ENCODE measurements around the gene EFHC2. TPM values are rescaled to one million over a fixed set of nuclear protein-coding genes. Genes with fewer than 3 reads are reported as not detected.

The EFHC2 gene
- total RNA-seq, 4 donors from 2014 or later = 0.11 TPM; not detected in 3

- no peak for ATAC-seq
Measured at GRCh38 chrX:44338361-44338760, 5.1 kb downstream of the EFHC2 start.

GRCh38 chrX:44332437-44332836, 11.0 kb downstream of the EFHC2 start:
- ATAC-seq = no peak
- intact Hi-C loops (cut with DNase I; ENCODE audit: low total_unique reads) = no loop called here
- H3K9me3 ChIP-seq = no peaks in the 10 kb centered on the region
- DNase-seq = no peak
- H3K27me3 ChIP-seq = no peaks in the 10 kb centered on the region
- in situ Hi-C loops (cut with MboI; ENCODE audit: low sequenced_read_pairs in 4 of 4) = no loop called here
- no peak for TF ChIP-seq POLR2A (IDR thresholded peaks at IDR 0.05)
- TF ChIP-seq CTCF (IDR thresholded peaks at IDR 0.05 in 4 of 5, conservative IDR thresholded peaks at IDR 0.05 in 1 of 5) = no peak
- H3K4me1 ChIP-seq = no peaks in the 10 kb centered on the region
- no peak overlapping the region for H3K4me3 ChIP-seq
- no peak overlapping the region for H3K27ac ChIP-seq
- no peaks in the 10 kb centered on the region for H3K36me3 ChIP-seq

More at GRCh38 chrX:44338361-44338760, 5.1 kb downstream of the EFHC2 start:
- Histone ChIP-seq H3K4me1 (no peaks in the 10 kb centered on the region), H3K27me3 (peaks cover 0 to 10% (median under 1%) of the 10 kb centered on the region in 3 donors), H3K9me3 (no peaks in the 10 kb centered on the region), H3K27ac (no peak overlapping the region), H3K36me3 (no peaks in the 10 kb centered on the region), H3K4me3 (no peak overlapping the region)
- DNase-seq = no peak
- intact Hi-C loops (cut with DNase I; ENCODE audit: low total_unique reads) (no loop called here), in situ Hi-C loops (cut with MboI; ENCODE audit: low sequenced_read_pairs in 4 of 4) (no loop called here)
- no peak for TF ChIP-seq POLR2A (IDR thresholded peaks at IDR 0.05)
- no peak for TF ChIP-seq CTCF (IDR thresholded peaks at IDR 0.05 in 4 of 5, conservative IDR thresholded peaks at IDR 0.05 in 1 of 5)

GRCh38 chrX:44330227-44330626, 13.2 kb downstream of the EFHC2 start:
- no peak for DNase-seq
- Histone ChIP-seq H3K9me3 (no peaks in the 10 kb centered on the region), H3K27me3 (no peaks in the 10 kb centered on the region), H3K36me3 (no peaks in the 10 kb centered on the region), H3K27ac (no peak overlapping the region), H3K4me3 (no peak overlapping the region), H3K4me1 (no peaks in the 10 kb centered on the region)
- no peak for ATAC-seq
- in situ Hi-C loops (cut with MboI; ENCODE audit: low sequenced_read_pairs in 4 of 4) (no loop called here), intact Hi-C loops (cut with DNase I; ENCODE audit: low total_unique reads) (no loop called here)
- TF ChIP-seq POLR2A (IDR thresholded peaks at IDR 0.05) (no peak), CTCF (IDR thresholded peaks at IDR 0.05 in 4 of 5, conservative IDR thresholded peaks at IDR 0.05 in 1 of 5) (no peak)

GRCh38 chrX:44319550-44319949, 23.9 kb downstream of the EFHC2 start:
- Histone ChIP-seq H3K36me3 (no peaks in the 10 kb centered on the region), H3K27ac (no peak overlapping the region), H3K4me3 (no peak overlapping the region), H3K4me1 (no peaks in the 10 kb centered on the region), H3K9me3 (no peaks in the 10 kb centered on the region), H3K27me3 (no peaks in the 10 kb centered on the region)
- in situ Hi-C loops (cut with MboI; ENCODE audit: low sequenced_read_pairs in 4 of 4) = no loop called here
- TF ChIP-seq CTCF (IDR thresholded peaks at IDR 0.05 in 4 of 5, conservative IDR thresholded peaks at IDR 0.05 in 1 of 5) (no peak), POLR2A (IDR thresholded peaks at IDR 0.05) (no peak)
- no peak for ATAC-seq
- intact Hi-C loops (cut with DNase I; ENCODE audit: low total_unique reads) = no loop called here
- no peak for DNase-seq

GRCh38 chrX:44317181-44317580, 26.3 kb downstream of the EFHC2 start:
- H3K36me3 ChIP-seq = no peaks in the 10 kb centered on the region
- intact Hi-C loops (cut with DNase I; ENCODE audit: low total_unique reads) = no loop called here
- no peak overlapping the region for H3K27ac ChIP-seq
- no peak for DNase-seq
- TF ChIP-seq POLR2A (IDR thresholded peaks at IDR 0.05) (no peak), CTCF (IDR thresholded peaks at IDR 0.05 in 4 of 5, conservative IDR thresholded peaks at IDR 0.05 in 1 of 5) (no peak)
- H3K9me3 ChIP-seq = no peaks in the 10 kb centered on the region
- no peaks in the 10 kb centered on the region for H3K4me1 ChIP-seq
- in situ Hi-C loops (cut with MboI; ENCODE audit: low sequenced_read_pairs in 4 of 4) = no loop called here
- H3K27me3 ChIP-seq = no peaks in the 10 kb centered on the region
- no peak for ATAC-seq
- H3K4me3 ChIP-seq = no peak overlapping the region

All from gastrocnemius medialis (tissue), 4 donors.